Fibroblast of lung (primary cell): Measurements from ENCODE around the gene GSG1.

Source experiments
- EZH2 ChIP-seq: IDR thresholded peaks from 2 replicates; pipeline ENCODE4 v1.5.1; 2012; ENCODE audit warnings: low read length, control low read depth, mild to moderate bottlenecking; ENCODE audit errors: missing control alignments
- TF ChIP-seq, protein P1 (sequence below), 2 donors: IDR thresholded peaks in 1 of 2; conservative IDR thresholded peaks in 1 of 2; 1 replicate in 1 of 2; 2 replicates in 1 of 2; pipeline ENCODE4 v1.5.1; 2011 to 2012; ENCODE audit warnings: low read length in 2 of 2, control low read depth in 1 of 2, inconsistent platforms in 1 of 2, low read depth in 1 of 2, mild to moderate bottlenecking in 1 of 2

GRCh38 chr12:13069380-13069779 is 34.1 kb downstream of the GSG1 start:
- TF ChIP-seq, protein P1, sequence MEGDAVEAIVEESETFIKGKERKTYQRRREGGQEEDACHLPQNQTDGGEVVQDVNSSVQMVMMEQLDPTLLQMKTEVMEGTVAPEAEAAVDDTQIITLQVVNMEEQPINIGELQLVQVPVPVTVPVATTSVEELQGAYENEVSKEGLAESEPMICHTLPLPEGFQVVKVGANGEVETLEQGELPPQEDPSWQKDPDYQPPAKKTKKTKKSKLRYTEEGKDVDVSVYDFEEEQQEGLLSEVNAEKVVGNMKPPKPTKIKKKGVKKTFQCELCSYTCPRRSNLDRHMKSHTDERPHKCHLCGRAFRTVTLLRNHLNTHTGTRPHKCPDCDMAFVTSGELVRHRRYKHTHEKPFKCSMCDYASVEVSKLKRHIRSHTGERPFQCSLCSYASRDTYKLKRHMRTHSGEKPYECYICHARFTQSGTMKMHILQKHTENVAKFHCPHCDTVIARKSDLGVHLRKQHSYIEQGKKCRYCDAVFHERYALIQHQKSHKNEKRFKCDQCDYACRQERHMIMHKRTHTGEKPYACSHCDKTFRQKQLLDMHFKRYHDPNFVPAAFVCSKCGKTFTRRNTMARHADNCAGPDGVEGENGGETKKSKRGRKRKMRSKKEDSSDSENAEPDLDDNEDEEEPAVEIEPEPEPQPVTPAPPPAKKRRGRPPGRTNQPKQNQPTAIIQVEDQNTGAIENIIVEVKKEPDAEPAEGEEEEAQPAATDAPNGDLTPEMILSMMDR (conservative IDR thresholded peaks at IDR 0.05 in 1 of 2, IDR thresholded peaks at IDR 0.05 in 1 of 2; ENCODE audit: low read depth in 1 of 2, low read length in 2 of 2): no peak
- no peak for TF ChIP-seq EZH2
